Tibial nerve (tissue), 4 donors: ENCODE results near the gene PDE2A.

Experiments used
- CTCF ChIP-seq, 5 experiments: fragments of 200-600 bp in 3 of 5; fragments of 450-650 bp in 2 of 5; sonication (generic) in 3 of 5; IDR thresholded peaks; one replicate each; pipeline ENCODE4 v1.5.1; 2016 to 2019; ENCODE audit warnings: antibody characterized with exemption in 5 of 5, mild to moderate bottlenecking in 3 of 5, moderate library complexity in 2 of 5
- EP300 ChIP-seq, 2 donors: sonication (generic); formaldehyde crosslinking; IDR thresholded peaks; one replicate each; pipeline ENCODE4 v1.6.1; 2017; ENCODE audit warnings: antibody characterized with exemption in 2 of 2, mild to moderate bottlenecking in 1 of 2
- POLR2A ChIP-seq, 2 donors: fragments of 450-650 bp; IDR thresholded peaks; one replicate each; pipeline ENCODE4 v1.6.1; 2017; ENCODE audit warnings: antibody characterized with exemption in 2 of 2, mild to moderate bottlenecking in 2 of 2, moderate library complexity in 2 of 2

- TF ChIP-seq POLR2A (IDR thresholded peaks at IDR 0.05) (no peak), CTCF (IDR thresholded peaks at IDR 0.05) (no peak), EP300 (IDR thresholded peaks at IDR 0.05) (no peak)
Measured at GRCh38 chr11:72556433-72556832, 117.8 kb downstream of the PDE2A start.
